ENCODE data around the gene SIGLEC1. TPM values are rescaled to one million over a fixed set of nuclear protein-coding genes. Genes with fewer than 3 reads are reported as not detected.

Gene SIGLEC1
- total RNA-seq, 1 experiment from 2014 or later = 0.17 TPM

DNA sequence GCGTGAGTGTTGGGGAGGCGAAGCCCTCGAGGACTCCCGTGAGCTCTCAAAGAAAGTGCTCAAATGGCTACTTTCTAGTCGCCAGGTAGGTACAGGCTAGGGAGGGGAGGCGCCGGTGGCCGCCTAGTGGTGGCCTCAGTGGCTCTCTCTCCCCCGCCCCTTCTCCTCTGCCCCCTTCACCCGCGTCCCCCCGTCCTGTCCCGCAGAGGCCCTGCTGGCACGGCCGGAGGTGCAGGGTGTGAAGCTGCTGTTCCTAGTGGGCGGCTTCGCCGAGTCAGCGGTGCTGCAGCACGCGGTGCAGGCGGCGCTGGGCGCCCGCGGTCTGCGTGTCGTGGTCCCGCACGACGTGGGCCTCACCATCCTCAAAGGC lies 38.9 kb upstream of the SIGLEC1 start:
- ChIA-PET RAD21 (ENCODE audit: low non-redundant PET in 1 of 2, low total read pairs in 2 of 2, uncharacterized antibody in 2 of 2, unreplicated experiment in 2 of 2) (no interaction called here), CTCF (interaction anchor here (0.8 to 3.8 kb wide), 2 partner anchors 17 to 35 kb away, joined by 3 to 9 read pairs; partner anchors contain the start of genes ADISSP and CENPB), POLR2A (no interaction called here)
- H3K27me3 ChIP-seq (ENCODE audit: insufficient read depth, low read length) = no peaks in the 10 kb centered on the region
- H3K4me3 ChIP-seq (replicated peaks in 1 of 2; ENCODE audit: low read depth in 1 of 2, low read length in 2 of 2) = no peak overlapping the region
- H3K27ac ChIP-seq (ENCODE audit: low read depth, low read length) = no peak overlapping the region
- H3K9me2 ChIP-seq (ENCODE audit: insufficient read depth) = no peaks in the 10 kb centered on the region
- 0 out of 2 replicates have a peak, but pooled peaks cover 2% of the 10 kb centered on the region for H3K79me2 ChIP-seq (ENCODE audit: insufficient read depth, low read length)
- peaks cover 6 to 20% of the 10 kb centered on the region in 2 experiments; a peak in 3 of 4 replicates for H3K36me3 ChIP-seq (ENCODE audit: control insufficient read depth in 1 of 2, insufficient read depth in 2 of 2, low read length in 2 of 2)
- H3K9me3 ChIP-seq (ENCODE audit: control insufficient read depth in 1 of 2, insufficient read depth in 1 of 2, low read depth in 1 of 2, low read length in 2 of 2) = no peaks in the 10 kb centered on the region
- peaks cover 0 to 8% of the 10 kb centered on the region in 2 experiments; a peak in 1 of 4 replicates for H3K4me1 ChIP-seq (ENCODE audit: control insufficient read depth in 1 of 2, insufficient read depth in 2 of 2, low read length in 2 of 2)
- no peak overlapping the region for H2AFZ ChIP-seq (ENCODE audit: low read depth, low read length, poor library complexity, severe bottlenecking)
- H3K4me2 ChIP-seq (ENCODE audit: low read length) = no peak overlapping the region
- H3K9ac ChIP-seq (ENCODE audit: low read length) = no peak overlapping the region
- no peak for ATAC-seq
- TF ChIP-seq, protein P1, sequence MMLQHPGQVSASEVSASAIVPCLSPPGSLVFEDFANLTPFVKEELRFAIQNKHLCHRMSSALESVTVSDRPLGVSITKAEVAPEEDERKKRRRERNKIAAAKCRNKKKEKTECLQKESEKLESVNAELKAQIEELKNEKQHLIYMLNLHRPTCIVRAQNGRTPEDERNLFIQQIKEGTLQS (IDR thresholded peaks at IDR 0.05) = no peak
- TF ChIP-seq JUND (IDR thresholded peaks at IDR 0.05) = no peak
- no peak for TF ChIP-seq FOSL1 (IDR thresholded peaks at IDR 0.05; ENCODE audit: low read depth)
- no peak for TF ChIP-seq POLR2A (IDR thresholded peaks at IDR 0.05; ENCODE audit: borderline replicate concordance, extremely low read depth, insufficient read depth, insufficient read length)
- TF ChIP-seq, protein P2, sequence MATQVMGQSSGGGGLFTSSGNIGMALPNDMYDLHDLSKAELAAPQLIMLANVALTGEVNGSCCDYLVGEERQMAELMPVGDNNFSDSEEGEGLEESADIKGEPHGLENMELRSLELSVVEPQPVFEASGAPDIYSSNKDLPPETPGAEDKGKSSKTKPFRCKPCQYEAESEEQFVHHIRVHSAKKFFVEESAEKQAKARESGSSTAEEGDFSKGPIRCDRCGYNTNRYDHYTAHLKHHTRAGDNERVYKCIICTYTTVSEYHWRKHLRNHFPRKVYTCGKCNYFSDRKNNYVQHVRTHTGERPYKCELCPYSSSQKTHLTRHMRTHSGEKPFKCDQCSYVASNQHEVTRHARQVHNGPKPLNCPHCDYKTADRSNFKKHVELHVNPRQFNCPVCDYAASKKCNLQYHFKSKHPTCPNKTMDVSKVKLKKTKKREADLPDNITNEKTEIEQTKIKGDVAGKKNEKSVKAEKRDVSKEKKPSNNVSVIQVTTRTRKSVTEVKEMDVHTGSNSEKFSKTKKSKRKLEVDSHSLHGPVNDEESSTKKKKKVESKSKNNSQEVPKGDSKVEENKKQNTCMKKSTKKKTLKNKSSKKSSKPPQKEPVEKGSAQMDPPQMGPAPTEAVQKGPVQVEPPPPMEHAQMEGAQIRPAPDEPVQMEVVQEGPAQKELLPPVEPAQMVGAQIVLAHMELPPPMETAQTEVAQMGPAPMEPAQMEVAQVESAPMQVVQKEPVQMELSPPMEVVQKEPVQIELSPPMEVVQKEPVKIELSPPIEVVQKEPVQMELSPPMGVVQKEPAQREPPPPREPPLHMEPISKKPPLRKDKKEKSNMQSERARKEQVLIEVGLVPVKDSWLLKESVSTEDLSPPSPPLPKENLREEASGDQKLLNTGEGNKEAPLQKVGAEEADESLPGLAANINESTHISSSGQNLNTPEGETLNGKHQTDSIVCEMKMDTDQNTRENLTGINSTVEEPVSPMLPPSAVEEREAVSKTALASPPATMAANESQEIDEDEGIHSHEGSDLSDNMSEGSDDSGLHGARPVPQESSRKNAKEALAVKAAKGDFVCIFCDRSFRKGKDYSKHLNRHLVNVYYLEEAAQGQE (IDR thresholded peaks at IDR 0.05; ENCODE audit: low read depth) = no peak
- TF ChIP-seq, protein P3, sequence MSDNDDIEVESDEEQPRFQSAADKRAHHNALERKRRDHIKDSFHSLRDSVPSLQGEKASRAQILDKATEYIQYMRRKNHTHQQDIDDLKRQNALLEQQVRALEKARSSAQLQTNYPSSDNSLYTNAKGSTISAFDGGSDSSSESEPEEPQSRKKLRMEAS (IDR thresholded peaks at IDR 0.05) = no peak
- TF ChIP-seq CEBPB (IDR thresholded peaks at IDR 0.05; ENCODE audit: low read depth) = no peak
- TF ChIP-seq ZNF274 (IDR thresholded peaks at IDR 0.05; ENCODE audit: low read depth, low read length) = no peak
- no peak for TF ChIP-seq TCF7L2 (IDR thresholded peaks at IDR 0.05; ENCODE audit: borderline replicate concordance, extremely low read depth, insufficient read depth, insufficient read length)
- TF ChIP-seq SIN3A (IDR thresholded peaks at IDR 0.05; ENCODE audit: low read depth) = no peak
- H4K20me1 ChIP-seq (ENCODE audit: insufficient read depth) = no peaks in the 10 kb centered on the region
- intact Hi-C loops (cut with micrococcal nuclease) = no loop called here
- DNase-seq (ENCODE audit: low read depth, low spot score) = no peak
- BruUV-seq (replicated peaks) = no TSS peak
